Measurements from ENCODE around the gene KYNU. TPM values are rescaled to one million over a fixed set of nuclear protein-coding genes. Genes with fewer than 3 reads are reported as not detected.

Gene KYNU
- total and polyA plus RNA-seq, 10 of the 15 experiments (the other 5 are each of a cell fraction or from before 2014, with no cell fraction given) = 31.3 to 101 (median 38.3) TPM

GRCh38 chr2:142873831-142874287, 3.6 kb upstream of the KYNU start (continued):
- no peak for TF ChIP-seq SKIL (IDR thresholded peaks at IDR 0.05; ENCODE audit: low read depth, poor library complexity, severe bottlenecking)
- no peak for TF ChIP-seq RUNX3 (IDR thresholded peaks at IDR 0.05; ENCODE audit: low read length)
- no peak for TF ChIP-seq NFXL1 (IDR thresholded peaks at IDR 0.05; ENCODE audit: borderline replicate concordance)
- no peak for TF ChIP-seq CREB1 (IDR thresholded peaks at IDR 0.05; ENCODE audit: low read depth)
- TF ChIP-seq CHD2 (IDR thresholded peaks at IDR 0.05; ENCODE audit: borderline replicate concordance, low read depth, low read length) = no peak
- TF ChIP-seq LARP7 (IDR thresholded peaks at IDR 0.05) = no peak
- no peak for TF ChIP-seq MAX (IDR thresholded peaks at IDR 0.05; ENCODE audit: low read depth, low read length)
- TF ChIP-seq PML (IDR thresholded peaks at IDR 0.05; ENCODE audit: low read length) = no peak
- no peak for TF ChIP-seq NR2C1 (IDR thresholded peaks at IDR 0.05)
- TF ChIP-seq NFYA (IDR thresholded peaks at IDR 0.05; ENCODE audit: borderline replicate concordance, low read depth, low read length) = no peak

- Histone ChIP-seq H3K79me2 (ENCODE audit: control insufficient read depth, insufficient read depth, low read length) (peaks cover 16% of the 10 kb centered on the region), H3K27ac (ENCODE audit: control insufficient read depth, insufficient read depth) (peak overlapping the region; percentile 64), H3K27me3 (replicated peaks in 1 of 2; ENCODE audit: control insufficient read depth in 2 of 2, insufficient read depth in 2 of 2, low read length in 1 of 2) (no peaks in the 10 kb centered on the region), H3K9ac (ENCODE audit: control insufficient read depth, insufficient read depth, low read length) (0 out of 2 replicates have a peak overlapping the region, but pooled peaks have one; percentile 26), H3K9me3 (replicated peaks; ENCODE audit: control insufficient read depth, insufficient read depth, low read length) (no peaks in the 10 kb centered on the region; the same call in 2 of the 3 replicates), H4K20me1 (ENCODE audit: control insufficient read depth, insufficient read depth) (no peaks in the 10 kb centered on the region), H3K4me1 (ENCODE audit: control insufficient read depth, insufficient read depth, low read length) (peaks cover 19% of the 10 kb centered on the region), H2AFZ (ENCODE audit: control insufficient read depth, low read depth, low read length) (peak overlapping the region; percentile 3), H3K4me2 (ENCODE audit: control insufficient read depth, insufficient read depth) (peak overlapping the region; percentile 21), H3K36me3 (ENCODE audit: control insufficient read depth in 2 of 2, insufficient read depth in 2 of 2, low read length in 1 of 2) (no peaks in the 10 kb centered on the region), H3K4me3 (no peak overlapping the region)
- 0% methylated on average over 2 of the region's 2 CpGs for WGBS (ENCODE audit: insufficient coverage, insufficient replicate concordance, low lambda C conversion rate, missing lambda C conversion rate)
- ChIA-PET POLR2A (interaction anchor here (0.9 to 1.4 kb wide), 3 partner anchors 8 to 106 kb away, joined by 3 to 6 read pairs (median 3); no protein-coding TSS in a partner anchor), SMC1A (ENCODE audit: uncharacterized antibody, unreplicated experiment) (interaction anchor here (1.0 to 2.3 kb wide), 11 partner anchors 15 to 191 kb away, joined by 3 to 13 read pairs (median 6); no protein-coding TSS in a partner anchor), RAD21 (ENCODE audit: unreplicated experiment) (interaction anchor here (0.7 to 4.2 kb wide), 7 partner anchors 8 to 132 kb away, joined by 4 to 48 read pairs (median 5); no protein-coding TSS in a partner anchor), CTCF (interaction anchor here (1.1 to 5.5 kb wide), 8 partner anchors 7 to 114 kb away, joined by 3 to 48 read pairs (median 10); no protein-coding TSS in a partner anchor)
- in situ Hi-C loops (cut with MboI) (no loop called here), intact Hi-C loops (cut with micrococcal nuclease; ENCODE audit: unreplicated experiment) (loop anchor here (2.0 kb wide), 1 partner anchor 192 kb away; no protein-coding TSS in a partner anchor)
- no peak for FAIRE-seq
- peak; percentile 37 for ATAC-seq
- no TSS peak for BruUV-seq (replicated peaks)
- DNase-seq (ENCODE audit: low read depth, low spot score) = no peak
- TF ChIP-seq CHD2 (IDR thresholded peaks at IDR 0.05; ENCODE audit: borderline replicate concordance, low read depth, low read length) (no peak), MTA2 (IDR thresholded peaks at IDR 0.05; ENCODE audit: low read depth) (peak; percentile 29), RELA (IDR thresholded peaks at IDR 0.05; ENCODE audit: borderline replicate concordance, partially characterized antibody) (peak; percentile 44), BCL11A (IDR thresholded peaks at IDR 0.05; ENCODE audit: low read depth, low read length) (no peak), RUNX3 (IDR thresholded peaks at IDR 0.05; ENCODE audit: low read length) (no peak; the same call in 1 of the 2 replicates), CUX1 (IDR thresholded peaks at IDR 0.05; ENCODE audit: insufficient replicate concordance, low read depth, low read length) (peak; percentile 30), STAT1 (conservative IDR thresholded peaks at IDR 0.05) (no peak)
Observed at GRCh38 chr2:142874293-142874814, 3.1 kb upstream of the KYNU start.
